H1 (cell line): ENCODE results near the gene WNT11.

ENCODE experiments used
- CBX5 ChIP-seq: fragments of 300-800, 300-1000 bp; sonication (generic); IDR thresholded peaks from 2 replicates; pipeline ENCODE4 v1.7.1; 2016; ENCODE audit warnings: antibody characterized with exemption, low read length, low read depth
- CTCF ChIP-seq, 3 experiments: IDR thresholded peaks; 1 replicate in 2 of 3; 2 replicates in 1 of 3; pipeline versions ENCODE4 v1.5.1 to v1.6.1; 2011; ENCODE audit warnings: low read length in 3 of 3, mild to moderate bottlenecking in 3 of 3, inconsistent platforms in 2 of 3, low read depth in 1 of 3, moderate library complexity in 1 of 3; ENCODE audit not compliant: insufficient read depth in 1 of 3; ENCODE audit errors: control extremely low read depth in 1 of 3
- HDAC6 ChIP-seq: IDR thresholded peaks from one replicate; pipeline ENCODE4 v1.7.1; 2012; ENCODE audit warnings: low read depth, mild to moderate bottlenecking, inconsistent platforms, low read length, moderate library complexity
- POLR2A ChIP-seq, 2 experiments: IDR thresholded peaks; 1 replicate in 1 of 2; 2 replicates in 1 of 2; pipeline ENCODE4 v1.6.1; 2011; ENCODE audit warnings: low read depth in 2 of 2, low read length in 2 of 2, mild to moderate bottlenecking in 2 of 2; ENCODE audit errors: control extremely low read depth in 1 of 2
- POLR2AphosphoS5 ChIP-seq: IDR thresholded peaks from 2 replicates; pipeline ENCODE4 v1.6.1; 2011; ENCODE audit warnings: low read depth, low read length
- RFX5 ChIP-seq: IDR thresholded peaks from 2 replicates; pipeline ENCODE4 v1.6.1; 2011; ENCODE audit warnings: low read depth, low read length, improper control_type of control experiment, borderline replicate concordance
- SIX5 ChIP-seq: IDR thresholded peaks from 2 replicates; pipeline ENCODE4 v1.6.1; 2011; ENCODE audit warnings: mild to moderate bottlenecking, low read depth, low read length
- ZNF274 ChIP-seq: IDR thresholded peaks from 2 replicates; pipeline ENCODE4 v1.7.0; 2012; ENCODE audit warnings: low read length, borderline replicate concordance; ENCODE audit errors: extremely low read depth

GRCh38 chr11:76234416-76235232 is 28.3 kb upstream of the WNT11 start:
- TF ChIP-seq ZNF274: no peak
- no peak for TF ChIP-seq CTCF (IDR thresholded peaks at IDR 0.05; ENCODE audit: control extremely low read depth in 1 of 3, insufficient read depth in 1 of 3, low read depth in 1 of 3, low read length in 3 of 3)
- no peak; a peak in 1 of 3 replicates for TF ChIP-seq POLR2A (IDR thresholded peaks at IDR 0.05; ENCODE audit: control extremely low read depth in 1 of 2, low read depth in 2 of 2, low read length in 2 of 2)
- no peak for TF ChIP-seq RFX5
- TF ChIP-seq CBX5: no peak
- no peak for TF ChIP-seq POLR2AphosphoS5
- no peak for TF ChIP-seq SIX5
- no peak for TF ChIP-seq HDAC6
